Measurements from ENCODE around the gene BDKRB2. TPM values are rescaled to one million over a fixed set of nuclear protein-coding genes. Genes with fewer than 3 reads are reported as not detected.

Gene BDKRB2
- total and polyA plus RNA-seq, 9 donors, result 0.40 to 3.3 (median 1.9) TPM

DNA sequence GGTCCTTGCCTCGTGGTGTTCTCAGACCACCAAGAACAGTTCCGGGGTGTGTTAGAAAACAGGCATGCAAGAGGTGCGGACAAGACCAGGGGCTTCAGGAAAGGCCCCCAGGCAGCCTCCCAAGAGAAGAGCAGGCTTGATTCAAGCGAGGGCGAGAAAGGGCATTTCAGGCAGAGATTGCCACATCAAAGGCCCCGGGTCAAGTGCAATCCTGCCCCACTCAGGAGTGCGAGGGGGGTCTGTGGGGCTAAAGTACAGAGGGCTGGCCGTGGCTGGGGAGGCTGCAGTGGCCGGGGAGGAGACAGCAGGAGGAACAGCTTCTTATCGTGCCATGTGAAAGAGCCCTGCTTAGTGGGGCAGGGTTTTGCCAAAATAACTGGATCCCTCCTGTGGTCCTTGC lies 2.7 kb upstream of the BDKRB2 start:
- DNase-seq, result no peak
- H3K4me1 ChIP-seq (ENCODE audit: insufficient read depth), result peaks cover 11% of the 10 kb centered on the region
- H3K27me3 ChIP-seq, result no peaks in the 10 kb centered on the region
- no peaks in the 10 kb centered on the region for H3K36me3 ChIP-seq
- no peak overlapping the region for H3K27ac ChIP-seq
- H3K9me3 ChIP-seq, result no peaks in the 10 kb centered on the region
- intact Hi-C loops (cut with DNase I), result no loop called here
- WGBS, 3 donors, result 69 to 76% (median 73%) methylated on average over 10 of the region's 10 CpGs
- no peak overlapping the region for H3K4me3 ChIP-seq
- TF ChIP-seq, protein P1, sequence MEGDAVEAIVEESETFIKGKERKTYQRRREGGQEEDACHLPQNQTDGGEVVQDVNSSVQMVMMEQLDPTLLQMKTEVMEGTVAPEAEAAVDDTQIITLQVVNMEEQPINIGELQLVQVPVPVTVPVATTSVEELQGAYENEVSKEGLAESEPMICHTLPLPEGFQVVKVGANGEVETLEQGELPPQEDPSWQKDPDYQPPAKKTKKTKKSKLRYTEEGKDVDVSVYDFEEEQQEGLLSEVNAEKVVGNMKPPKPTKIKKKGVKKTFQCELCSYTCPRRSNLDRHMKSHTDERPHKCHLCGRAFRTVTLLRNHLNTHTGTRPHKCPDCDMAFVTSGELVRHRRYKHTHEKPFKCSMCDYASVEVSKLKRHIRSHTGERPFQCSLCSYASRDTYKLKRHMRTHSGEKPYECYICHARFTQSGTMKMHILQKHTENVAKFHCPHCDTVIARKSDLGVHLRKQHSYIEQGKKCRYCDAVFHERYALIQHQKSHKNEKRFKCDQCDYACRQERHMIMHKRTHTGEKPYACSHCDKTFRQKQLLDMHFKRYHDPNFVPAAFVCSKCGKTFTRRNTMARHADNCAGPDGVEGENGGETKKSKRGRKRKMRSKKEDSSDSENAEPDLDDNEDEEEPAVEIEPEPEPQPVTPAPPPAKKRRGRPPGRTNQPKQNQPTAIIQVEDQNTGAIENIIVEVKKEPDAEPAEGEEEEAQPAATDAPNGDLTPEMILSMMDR (IDR thresholded peaks at IDR 0.05), result no peak
- no peak for TF ChIP-seq POLR2A (IDR thresholded peaks at IDR 0.05)
- no peak for TF ChIP-seq EP300 (IDR thresholded peaks at IDR 0.05)

DNA sequence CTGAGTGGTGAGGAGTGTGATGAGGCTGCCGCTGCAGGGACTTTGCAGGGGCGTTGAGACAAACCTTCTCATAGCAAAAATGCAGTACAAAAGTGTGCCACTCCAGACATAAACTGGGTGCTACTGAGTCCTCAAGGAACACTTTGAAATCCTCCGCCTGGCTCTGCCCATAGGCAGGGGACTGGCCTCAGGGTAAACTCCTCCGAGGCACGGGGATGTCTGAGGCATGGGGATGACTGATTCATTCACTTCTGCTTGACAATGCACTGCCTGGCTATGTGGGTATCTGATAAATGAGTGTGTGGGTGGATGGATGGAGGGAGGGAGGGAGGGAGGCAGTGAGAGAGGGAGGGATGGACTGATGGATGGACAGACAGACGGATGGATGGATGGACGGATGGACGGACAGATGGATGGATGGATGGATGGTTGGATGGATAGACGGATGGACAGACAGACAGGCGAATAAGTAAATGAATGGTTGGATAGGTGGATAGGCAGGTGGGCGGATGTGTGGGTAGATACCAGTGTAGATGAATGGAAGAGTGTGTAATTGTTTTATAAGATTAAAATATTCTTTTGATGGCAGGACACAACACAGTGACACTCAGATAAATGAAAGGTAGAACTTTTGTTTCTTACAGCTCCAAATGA lies 2.1 kb upstream of the BDKRB2 start:
- WGBS, 3 donors, result 81 to 88% (median 87%) methylated on average over 11 of the region's 11 CpGs
- H3K27ac ChIP-seq, result no peak overlapping the region
- TF ChIP-seq, protein P1 (IDR thresholded peaks at IDR 0.05), result no peak
- no peak for TF ChIP-seq POLR2A (IDR thresholded peaks at IDR 0.05)
- TF ChIP-seq EP300 (IDR thresholded peaks at IDR 0.05), result no peak
- H3K27me3 ChIP-seq, result no peaks in the 10 kb centered on the region
- H3K9me3 ChIP-seq, result no peaks in the 10 kb centered on the region
- H3K36me3 ChIP-seq, result no peaks in the 10 kb centered on the region
- intact Hi-C loops (cut with DNase I), result no loop called here
- DNase-seq, result no peak
- H3K4me3 ChIP-seq, result no peak overlapping the region
- H3K4me1 ChIP-seq (ENCODE audit: insufficient read depth), result peaks cover 11% of the 10 kb centered on the region

DNA sequence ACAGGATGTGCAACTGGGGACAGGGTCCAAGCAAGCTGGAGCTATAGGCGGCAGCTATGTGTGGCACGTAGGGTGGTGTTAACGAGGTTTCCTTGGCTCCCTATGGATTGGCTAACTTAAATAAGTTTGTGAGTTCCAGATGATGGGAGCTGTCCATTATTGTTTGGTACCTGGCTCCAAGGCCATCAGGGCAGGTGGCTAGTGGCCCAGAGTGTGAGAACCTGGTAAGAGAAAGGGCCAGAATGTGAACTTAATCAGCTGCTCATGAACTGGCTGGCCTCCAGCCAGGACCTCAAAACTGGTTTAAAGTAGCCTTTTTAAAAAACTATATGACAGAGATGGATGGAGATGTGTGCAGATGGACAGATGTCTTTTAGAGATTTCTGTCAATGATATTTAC lies 1.5 kb upstream of the BDKRB2 start:
- no peaks in the 10 kb centered on the region for H3K27me3 ChIP-seq
- H3K4me3 ChIP-seq, result no peak overlapping the region
- no peaks in the 10 kb centered on the region for H3K36me3 ChIP-seq
- TF ChIP-seq POLR2A (IDR thresholded peaks at IDR 0.05) (no peak), EP300 (IDR thresholded peaks at IDR 0.05) (no peak)
- peaks cover 11% of the 10 kb centered on the region for H3K4me1 ChIP-seq (ENCODE audit: insufficient read depth)
- no peak for DNase-seq
- H3K27ac ChIP-seq, result no peak overlapping the region
- H3K9me3 ChIP-seq, result no peaks in the 10 kb centered on the region
- intact Hi-C loops (cut with DNase I), result no loop called here
- 91 to 95% (median 93%) methylated on average over 3 of the region's 3 CpGs for WGBS, 3 donors

DNA sequence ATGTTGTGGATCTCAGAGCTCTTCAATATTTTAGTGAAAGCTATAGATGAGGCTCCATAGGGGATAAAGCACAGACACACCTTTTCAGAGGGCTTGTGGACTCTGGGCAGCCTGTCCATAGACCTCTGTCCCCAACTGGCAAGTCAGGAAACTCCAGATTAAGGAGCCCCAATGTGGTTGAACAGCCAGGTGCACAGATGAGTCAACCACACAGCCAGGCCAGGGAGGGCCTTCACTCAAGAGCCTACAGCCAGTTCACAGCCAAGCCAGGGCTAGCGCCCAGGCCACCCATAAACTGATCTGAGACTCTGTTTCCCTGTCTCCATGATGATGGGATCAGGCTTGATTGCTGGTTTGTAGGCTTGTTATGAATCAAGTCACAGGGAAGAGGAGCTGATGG lies 1.0 kb upstream of the BDKRB2 start:
- Histone ChIP-seq H3K27me3 (no peaks in the 10 kb centered on the region), H3K27ac (no peak overlapping the region), H3K4me1 (ENCODE audit: insufficient read depth) (peaks cover 11% of the 10 kb centered on the region), H3K4me3 (no peak overlapping the region), H3K36me3 (no peaks in the 10 kb centered on the region), H3K9me3 (no peaks in the 10 kb centered on the region)
- 77 to 88% (median 86%) methylated on average over 1 of the region's 1 CpG for WGBS, 3 donors
- intact Hi-C loops (cut with DNase I), result no loop called here
- TF ChIP-seq, protein P1 (IDR thresholded peaks at IDR 0.05), result no peak
- TF ChIP-seq EP300 (IDR thresholded peaks at IDR 0.05) (no peak), POLR2A (IDR thresholded peaks at IDR 0.05) (no peak)
- DNase-seq, result no peak

Measured in ovary (tissue), 9 donors.